ENCODE results near the gene FAM171A2. TPM values are rescaled to one million over a fixed set of nuclear protein-coding genes. Genes with fewer than 3 reads are reported as not detected.

The FAM171A2 gene
- total and polyA plus RNA-seq, 8 donors: 0.24 to 1.3 (median 0.69) TPM

DNA sequence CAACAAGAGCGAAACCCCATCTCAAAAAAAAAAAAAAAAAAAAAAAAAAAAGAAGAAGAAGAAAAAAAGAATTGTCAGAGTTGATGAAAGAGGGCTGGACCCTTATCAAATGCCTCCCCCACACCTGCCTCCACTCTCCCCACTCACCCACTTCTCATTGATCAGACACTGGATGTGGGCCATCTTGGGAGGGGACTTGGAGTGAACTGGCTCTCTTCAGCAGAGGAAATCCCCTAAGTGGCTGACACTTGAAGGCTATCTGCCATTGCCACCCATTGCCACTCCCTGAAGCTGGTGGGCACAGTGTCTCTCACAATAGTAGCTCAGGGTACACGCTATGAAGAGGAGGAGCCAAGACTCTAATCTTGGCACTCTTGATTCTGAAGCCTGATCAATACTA, 24.2 kb upstream of the FAM171A2 start:
- WGBS, 2 donors: 81 to 83% methylated on average over 2 of the region's 2 CpGs
- Histone ChIP-seq H3K27me3 (no peaks in the 10 kb centered on the region), H3K4me1 (peaks cover 0 to 3% (median 0%) of the 10 kb centered on the region in 3 donors), H3K36me3 (no peaks in the 10 kb centered on the region), H3K4me3 (no peak overlapping the region), H3K27ac (no peak overlapping the region), H3K9me3 (no peaks in the 10 kb centered on the region)
- no peak for FAIRE-seq
- TF ChIP-seq, protein P1, sequence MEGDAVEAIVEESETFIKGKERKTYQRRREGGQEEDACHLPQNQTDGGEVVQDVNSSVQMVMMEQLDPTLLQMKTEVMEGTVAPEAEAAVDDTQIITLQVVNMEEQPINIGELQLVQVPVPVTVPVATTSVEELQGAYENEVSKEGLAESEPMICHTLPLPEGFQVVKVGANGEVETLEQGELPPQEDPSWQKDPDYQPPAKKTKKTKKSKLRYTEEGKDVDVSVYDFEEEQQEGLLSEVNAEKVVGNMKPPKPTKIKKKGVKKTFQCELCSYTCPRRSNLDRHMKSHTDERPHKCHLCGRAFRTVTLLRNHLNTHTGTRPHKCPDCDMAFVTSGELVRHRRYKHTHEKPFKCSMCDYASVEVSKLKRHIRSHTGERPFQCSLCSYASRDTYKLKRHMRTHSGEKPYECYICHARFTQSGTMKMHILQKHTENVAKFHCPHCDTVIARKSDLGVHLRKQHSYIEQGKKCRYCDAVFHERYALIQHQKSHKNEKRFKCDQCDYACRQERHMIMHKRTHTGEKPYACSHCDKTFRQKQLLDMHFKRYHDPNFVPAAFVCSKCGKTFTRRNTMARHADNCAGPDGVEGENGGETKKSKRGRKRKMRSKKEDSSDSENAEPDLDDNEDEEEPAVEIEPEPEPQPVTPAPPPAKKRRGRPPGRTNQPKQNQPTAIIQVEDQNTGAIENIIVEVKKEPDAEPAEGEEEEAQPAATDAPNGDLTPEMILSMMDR (IDR thresholded peaks at IDR 0.05): no peak
- intact Hi-C loops (cut with DNase I): no loop called here
- ATAC-seq: no peak
- peak in 1 of 6 donors; percentile 11 for DNase-seq

DNA sequence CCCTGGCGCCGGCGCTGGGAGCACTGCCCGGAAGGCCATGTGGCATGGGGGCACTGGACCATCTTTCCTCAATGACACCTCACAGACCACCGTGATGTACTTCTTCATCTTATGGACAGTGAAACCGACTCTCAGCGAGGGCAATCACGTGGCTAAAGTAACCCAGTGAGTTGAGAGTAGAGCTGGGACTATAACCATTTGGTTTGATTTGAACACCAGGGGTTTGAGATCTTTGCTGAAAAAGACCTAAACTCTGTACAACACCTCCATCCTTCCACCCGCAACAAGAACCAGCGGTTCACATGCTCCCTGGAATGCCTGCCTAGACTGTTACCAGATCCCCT, 22.5 kb upstream of the FAM171A2 start:
- 35 to 36% methylated on average over 10 of the region's 10 CpGs for WGBS, 2 donors
- Histone ChIP-seq H3K27ac (no peak overlapping the region), H3K36me3 (no peaks in the 10 kb centered on the region), H3K9me3 (no peaks in the 10 kb centered on the region), H3K4me3 (peak overlapping the region in 3 of 4 donors; percentile 21 to 53 (median 50)), H3K4me1 (peaks cover 0 to 3% (median 0%) of the 10 kb centered on the region in 3 donors), H3K27me3 (no peaks in the 10 kb centered on the region)
- no peak for DNase-seq
- no peak for ATAC-seq
- no peak for FAIRE-seq
- intact Hi-C loops (cut with DNase I): no loop called here
- TF ChIP-seq, protein P1 (IDR thresholded peaks at IDR 0.05): no peak

DNA sequence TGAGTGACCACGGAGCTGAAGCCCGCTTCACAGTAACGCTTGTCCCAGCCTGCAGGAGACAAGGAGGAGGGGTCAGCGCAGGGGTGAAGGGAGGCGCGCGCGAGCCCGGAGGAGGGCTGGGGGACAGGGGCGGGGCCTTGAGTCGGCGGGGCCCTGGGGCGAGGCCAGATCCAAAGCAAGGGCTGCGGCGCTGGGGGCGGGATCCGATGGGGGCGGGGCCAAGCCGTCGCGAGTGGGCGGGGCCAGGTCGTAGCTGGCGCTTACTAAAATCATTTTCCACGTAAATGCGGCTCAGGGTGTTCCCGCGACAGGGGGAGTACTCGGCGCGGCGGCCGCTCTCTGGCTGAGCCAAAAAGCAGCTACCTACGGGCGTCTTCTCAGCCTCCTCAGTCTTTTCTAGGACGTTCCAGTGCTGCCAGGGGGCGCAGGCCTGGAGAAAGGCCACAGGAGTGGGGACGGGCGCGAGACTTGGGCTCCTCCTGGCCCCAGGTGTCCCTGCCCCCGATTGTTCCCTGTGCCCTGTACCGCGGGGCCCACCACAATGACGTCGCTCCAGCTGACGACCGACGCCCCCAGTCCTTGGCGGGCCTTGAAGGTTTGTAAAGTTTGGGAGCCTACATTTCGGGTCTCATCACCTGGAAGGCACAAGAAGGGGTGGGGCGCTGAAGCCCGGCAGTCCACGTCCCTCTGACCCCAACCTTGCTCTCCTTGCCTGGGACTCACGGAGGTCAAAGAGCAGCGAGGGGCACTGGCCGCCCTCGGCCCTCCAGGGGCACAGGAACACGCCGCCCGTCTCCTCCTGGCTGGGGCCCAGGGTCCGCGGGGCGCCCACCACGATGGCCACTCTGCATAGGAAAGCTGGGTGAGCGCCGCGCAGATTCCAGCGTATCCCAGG, 21.9 kb upstream of the FAM171A2 start:
- Histone ChIP-seq H3K4me3 (peak overlapping the region; percentile 15 to 53 (median 36)), H3K27ac (no peak overlapping the region), H3K27me3 (no peaks in the 10 kb centered on the region), H3K36me3 (no peaks in the 10 kb centered on the region), H3K4me1 (peaks cover 0 to 3% (median 0%) of the 10 kb centered on the region in 3 donors), H3K9me3 (no peaks in the 10 kb centered on the region)
- intact Hi-C loops (cut with DNase I): no loop called here
- ATAC-seq (peak; percentile 90 to 98 (median 96)), DNase-seq (peak; percentile 80 to 94 (median 88)), FAIRE-seq (no peak)
- WGBS, 2 donors: 4% methylated on average over 56 to 68 of the region's 68 CpGs
- TF ChIP-seq, protein P1 (IDR thresholded peaks at IDR 0.05): no peak

DNA sequence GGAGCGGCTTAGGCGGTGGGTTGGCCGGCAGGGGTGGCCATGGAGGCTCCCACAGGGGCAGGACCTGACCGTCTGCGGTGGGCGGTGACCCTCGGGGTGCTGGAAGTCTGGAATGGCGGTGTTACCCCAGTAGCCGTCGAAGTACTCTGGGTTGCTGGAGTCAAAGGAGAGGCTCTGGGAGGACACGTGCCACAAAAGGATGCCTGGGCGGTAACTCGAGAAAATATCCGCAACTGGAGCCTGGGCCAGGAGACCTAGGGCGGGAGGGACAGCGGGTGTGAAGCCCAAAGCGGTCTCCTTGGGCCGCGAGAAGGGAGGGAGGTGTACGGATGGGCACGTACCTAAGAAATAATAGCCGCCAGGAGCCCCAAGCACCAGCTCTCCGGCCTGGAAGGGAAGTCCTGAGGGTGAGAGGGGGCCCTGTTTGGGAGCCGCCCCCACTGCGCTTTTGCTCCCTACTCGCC, 21.2 kb upstream of the FAM171A2 start:
- H3K27me3 ChIP-seq: no peaks in the 10 kb centered on the region
- DNase-seq (peak in 3 of 6 donors; percentile 31 to 75 (median 65)), ATAC-seq (peak; percentile 2 to 45 (median 34)), FAIRE-seq (no peak)
- H3K4me1 ChIP-seq: peaks cover 0 to 3% (median 0%) of the 10 kb centered on the region in 3 donors
- no peak overlapping the region for H3K27ac ChIP-seq
- H3K9me3 ChIP-seq: no peaks in the 10 kb centered on the region
- H3K4me3 ChIP-seq: peak overlapping the region; percentile 15 to 53 (median 36)
- 4 to 5% methylated on average over 25 to 26 of the region's 26 CpGs for WGBS, 2 donors
- TF ChIP-seq, protein P1 (IDR thresholded peaks at IDR 0.05): no peak
- no peaks in the 10 kb centered on the region for H3K36me3 ChIP-seq
- intact Hi-C loops (cut with DNase I): no loop called here
